MM.1S (cell line): Measurements from ENCODE around the gene POLR2A.

ENCODE experiments used
- EZH2 ChIP-seq: fragments of 300-600 bp; sonication (generic); optimal IDR thresholded peaks from 2 replicates; pipeline ENCODE3; 2017; ENCODE audit warnings: low read depth, mild to moderate bottlenecking, antibody characterized with exemption, low read length, mixed read lengths
- TF ChIP-seq, protein P1 (sequence below): fragments of 300-600 bp; sonication (generic); IDR thresholded peaks from 2 replicates; pipeline ENCODE4 v1.5.1; 2016; ENCODE audit warnings: antibody characterized with exemption, low read length, mixed read lengths

DNA sequence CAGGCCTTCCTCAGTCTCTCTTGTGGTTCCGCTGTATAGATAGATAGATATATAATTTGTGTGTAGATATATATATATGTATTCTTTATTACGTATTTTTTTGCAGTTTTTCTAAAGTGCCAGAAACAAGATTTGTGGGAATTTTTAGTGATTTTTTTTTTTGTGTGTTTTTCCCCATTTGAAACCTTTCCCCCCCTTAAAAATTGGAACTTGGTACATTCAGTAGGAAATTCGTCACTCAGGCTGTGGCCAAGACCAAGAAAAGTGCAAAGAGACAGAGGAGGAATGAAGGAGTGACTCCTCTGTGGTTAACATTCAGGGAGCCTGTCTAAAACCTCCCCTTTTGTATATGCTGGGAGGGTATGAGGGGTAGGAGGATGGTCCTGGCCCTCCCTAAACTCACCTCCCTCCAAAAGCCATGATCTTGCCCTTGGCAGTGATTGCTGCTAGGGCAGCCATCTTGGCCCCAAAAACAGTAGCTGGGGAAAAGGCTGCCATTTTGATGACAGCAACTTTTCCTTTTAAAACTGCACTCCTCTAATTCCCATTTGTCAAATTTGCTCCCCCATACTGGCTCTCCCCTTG is 24.1 kb upstream of the POLR2A start:
- TF ChIP-seq, protein P1, sequence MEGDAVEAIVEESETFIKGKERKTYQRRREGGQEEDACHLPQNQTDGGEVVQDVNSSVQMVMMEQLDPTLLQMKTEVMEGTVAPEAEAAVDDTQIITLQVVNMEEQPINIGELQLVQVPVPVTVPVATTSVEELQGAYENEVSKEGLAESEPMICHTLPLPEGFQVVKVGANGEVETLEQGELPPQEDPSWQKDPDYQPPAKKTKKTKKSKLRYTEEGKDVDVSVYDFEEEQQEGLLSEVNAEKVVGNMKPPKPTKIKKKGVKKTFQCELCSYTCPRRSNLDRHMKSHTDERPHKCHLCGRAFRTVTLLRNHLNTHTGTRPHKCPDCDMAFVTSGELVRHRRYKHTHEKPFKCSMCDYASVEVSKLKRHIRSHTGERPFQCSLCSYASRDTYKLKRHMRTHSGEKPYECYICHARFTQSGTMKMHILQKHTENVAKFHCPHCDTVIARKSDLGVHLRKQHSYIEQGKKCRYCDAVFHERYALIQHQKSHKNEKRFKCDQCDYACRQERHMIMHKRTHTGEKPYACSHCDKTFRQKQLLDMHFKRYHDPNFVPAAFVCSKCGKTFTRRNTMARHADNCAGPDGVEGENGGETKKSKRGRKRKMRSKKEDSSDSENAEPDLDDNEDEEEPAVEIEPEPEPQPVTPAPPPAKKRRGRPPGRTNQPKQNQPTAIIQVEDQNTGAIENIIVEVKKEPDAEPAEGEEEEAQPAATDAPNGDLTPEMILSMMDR: no peak
- TF ChIP-seq EZH2: no peak
